Immature natural killer cell (primary cell): ENCODE results near the gene RNU6-1. TPM values are rescaled to one million over a fixed set of nuclear protein-coding genes. Genes with fewer than 3 reads are reported as not detected.

Experiments used
- DNase-seq, 3 donors: peaks; one replicate each; pipeline ENCODE4 v3.0.0; 2022; ENCODE audit warnings: mixed read lengths in 1 of 3
- H3K27ac Mint-ChIP-seq, 6 donors: one replicate each; pipeline ENCODE4 v1.8.0; 2020; ENCODE audit warnings: mixed read lengths in 6 of 6, mild to moderate bottlenecking in 5 of 6, inconsistent platforms in 4 of 6, moderate library complexity in 3 of 6
- H3K27me3 Mint-ChIP-seq, 3 donors: one replicate each; pipeline ENCODE4 v1.8.0; 2020 to 2021; ENCODE audit warnings: low read depth in 3 of 3, mild to moderate bottlenecking in 3 of 3, mixed read lengths in 3 of 3, moderate library complexity in 3 of 3, inconsistent platforms in 1 of 3
- H3K36me3 Mint-ChIP-seq, 3 donors: one replicate each; pipeline ENCODE4 v1.8.0; 2020; ENCODE audit warnings: mixed read lengths in 3 of 3, inconsistent platforms in 2 of 3, mild to moderate bottlenecking in 2 of 3
- H3K4me1 Mint-ChIP-seq, 2 donors: one replicate each; pipeline ENCODE4 v1.8.0; 2020; ENCODE audit warnings: inconsistent platforms in 2 of 2, mild to moderate bottlenecking in 2 of 2, mixed read lengths in 2 of 2, moderate library complexity in 1 of 2
- H3K4me3 Mint-ChIP-seq, 5 donors: one replicate each; pipeline ENCODE4 v1.8.0; 2020; ENCODE audit warnings: mild to moderate bottlenecking in 5 of 5, mixed read lengths in 5 of 5, inconsistent platforms in 3 of 5, moderate library complexity in 3 of 5
- H3K9me3 Mint-ChIP-seq, 6 donors: one replicate each; pipeline ENCODE4 v1.8.0; 2020; ENCODE audit warnings: mild to moderate bottlenecking in 6 of 6, mixed read lengths in 6 of 6, inconsistent platforms in 4 of 6, moderate library complexity in 3 of 6
- polyA plus RNA-seq, 3 donors: library from polyadenylated mRNA; unstranded; fragments of 300-500 nt; fragmentation: Illumina TruSeq; gene quantifications; one replicate each; pipeline ENCODE4 v1.2.3, GENCODE V29; 2021

Gene RNU6-1
- polyA plus RNA-seq, 3 donors from 2014 or later = not detected

GRCh38 chr15:67825881-67826716, 13.7 kb downstream of the RNU6-1 start:
- DNase-seq = no peak
- peak overlapping the region in 1 of 6 donors; percentile 46 for H3K27ac Mint-ChIP-seq
- H3K4me1 Mint-ChIP-seq = peaks cover 12 to 32% of the 10 kb centered on the region in 2 donors
- H3K9me3 Mint-ChIP-seq = peaks cover 0 to 3% (median 0%) of the 10 kb centered on the region in 6 donors
- H3K27me3 Mint-ChIP-seq = peaks cover 32 to 72% (median 49%) of the 10 kb centered on the region in 3 donors
- peak overlapping the region in 2 of 5 donors; percentile 6 to 51 for H3K4me3 Mint-ChIP-seq
- H3K36me3 Mint-ChIP-seq = peaks cover 0 to 7% (median 0%) of the 10 kb centered on the region in 3 donors

GRCh38 chr15:67824976-67825880, 14.6 kb downstream of the RNU6-1 start, which contains the start of gene SKOR1:
TSS of gene SKOR1 (plus strand) at chr15:67825509. CDS start at chr15:67825603, 94 bp downstream.
- H3K4me3 Mint-ChIP-seq = peak within 1 kb of the TSS in 2 of 5 donors; percentile 6 to 86
- H3K27ac Mint-ChIP-seq = peak within 1 kb of the TSS in 1 of 6 donors; percentile 46
- H3K27me3 Mint-ChIP-seq = peaks cover 31 to 72% (median 46%) of the 10 kb centered on the region in 3 donors
- H3K36me3 Mint-ChIP-seq = peaks cover 0 to 7% (median 0%) of the 10 kb centered on the region in 3 donors
- no peak for DNase-seq
- peaks cover 0 to 3% (median 0%) of the 10 kb centered on the region in 6 donors for H3K9me3 Mint-ChIP-seq
- peaks cover 12 to 32% of the 10 kb centered on the region in 2 donors for H3K4me1 Mint-ChIP-seq

- DNase-seq = no peak
- H3K27ac Mint-ChIP-seq = peak overlapping the region in 1 of 6 donors; percentile 2
- H3K4me1 Mint-ChIP-seq = peaks cover 12 to 32% of the 10 kb centered on the region in 2 donors
Observed at GRCh38 chr15:67824197-67824968, 15.5 kb downstream of the RNU6-1 start.

GRCh38 chr15:67823314-67824196, 16.3 kb downstream of the RNU6-1 start:
- DNase-seq = no peak
- peak overlapping the region; percentile 41 to 86 (median 77) for H3K4me3 Mint-ChIP-seq
- H3K9me3 Mint-ChIP-seq = peaks cover 0 to 2% (median 0%) of the 10 kb centered on the region in 6 donors
- peaks cover 12 to 26% of the 10 kb centered on the region in 2 donors for H3K4me1 Mint-ChIP-seq
- H3K36me3 Mint-ChIP-seq = peaks cover 0 to 7% (median 0%) of the 10 kb centered on the region in 3 donors
- peaks cover 33 to 68% (median 44%) of the 10 kb centered on the region in 3 donors for H3K27me3 Mint-ChIP-seq
- peak overlapping the region in 2 of 6 donors; percentile 2 to 55 for H3K27ac Mint-ChIP-seq

More at GRCh38 chr15:67824197-67824968, 15.5 kb downstream of the RNU6-1 start:
- H3K36me3 Mint-ChIP-seq = peaks cover 0 to 7% (median 0%) of the 10 kb centered on the region in 3 donors
- H3K27me3 Mint-ChIP-seq = peaks cover 30 to 71% (median 51%) of the 10 kb centered on the region in 3 donors
- H3K9me3 Mint-ChIP-seq = peaks cover 0 to 3% (median 0%) of the 10 kb centered on the region in 6 donors
- H3K4me3 Mint-ChIP-seq = peak overlapping the region; percentile 38 to 86 (median 77)

GRCh38 chr15:67822537-67823313, 17.1 kb downstream of the RNU6-1 start:
- H3K27ac Mint-ChIP-seq = no peak overlapping the region
- H3K4me1 Mint-ChIP-seq = peaks cover 12 to 23% of the 10 kb centered on the region in 2 donors
- H3K9me3 Mint-ChIP-seq = peaks cover 0 to 4% (median 0%) of the 10 kb centered on the region in 6 donors
- H3K4me3 Mint-ChIP-seq = peak overlapping the region in 3 of 5 donors; percentile 11 to 60 (median 29)
- no peak for DNase-seq
- peaks cover 30 to 69% (median 39%) of the 10 kb centered on the region in 3 donors for H3K27me3 Mint-ChIP-seq
- H3K36me3 Mint-ChIP-seq = peaks cover 0 to 7% (median 0%) of the 10 kb centered on the region in 3 donors

GRCh38 chr15:67821784-67822440, 17.9 kb downstream of the RNU6-1 start:
- Mint-ChIP-seq H3K27ac (peak overlapping the region in 1 of 6 donors; percentile 51), H3K4me1 (peaks cover 12 to 23% of the 10 kb centered on the region in 2 donors), H3K9me3 (peaks cover 0 to 7% (median 0%) of the 10 kb centered on the region in 6 donors), H3K27me3 (peaks cover 30 to 75% (median 39%) of the 10 kb centered on the region in 3 donors), H3K4me3 (peak overlapping the region in 3 of 5 donors; percentile 29 to 65 (median 35)), H3K36me3 (peaks cover 0 to 7% (median 0%) of the 10 kb centered on the region in 3 donors)
- DNase-seq = no peak

- H3K36me3 Mint-ChIP-seq = peaks cover 0 to 7% (median 0%) of the 10 kb centered on the region in 3 donors
- peak overlapping the region in 1 of 6 donors; percentile 51 for H3K27ac Mint-ChIP-seq
- peaks cover 12 to 21% of the 10 kb centered on the region in 2 donors for H3K4me1 Mint-ChIP-seq
- H3K4me3 Mint-ChIP-seq = peak overlapping the region in 3 of 5 donors; percentile 35 to 65 (median 36)
- no peak for DNase-seq
- peaks cover 32 to 70% (median 36%) of the 10 kb centered on the region in 3 donors for H3K27me3 Mint-ChIP-seq
- peaks cover 0 to 7% (median 0%) of the 10 kb centered on the region in 6 donors for H3K9me3 Mint-ChIP-seq
Observed at GRCh38 chr15:67820992-67821783, 18.7 kb downstream of the RNU6-1 start.

- Mint-ChIP-seq H3K36me3 (peaks cover 0 to 7% (median 4%) of the 10 kb centered on the region in 3 donors), H3K4me3 (no peak overlapping the region), H3K4me1 (peaks cover 12 to 18% of the 10 kb centered on the region in 2 donors), H3K9me3 (peaks cover 0 to 5% (median 0%) of the 10 kb centered on the region in 6 donors), H3K27me3 (peaks cover 30 to 61% (median 35%) of the 10 kb centered on the region in 3 donors), H3K27ac (no peak overlapping the region)
- no peak for DNase-seq
Observed at GRCh38 chr15:67820122-67820991, 19.5 kb downstream of the RNU6-1 start.

GRCh38 chr15:67819636-67820035, 20.2 kb downstream of the RNU6-1 start:
- H3K4me1 Mint-ChIP-seq = peaks cover 12 to 18% of the 10 kb centered on the region in 2 donors
- H3K4me3 Mint-ChIP-seq = no peak overlapping the region
- no peak overlapping the region for H3K27ac Mint-ChIP-seq
- peaks cover 0 to 7% (median 4%) of the 10 kb centered on the region in 3 donors for H3K36me3 Mint-ChIP-seq
- peaks cover 0 to 5% (median 0%) of the 10 kb centered on the region in 6 donors for H3K9me3 Mint-ChIP-seq
- no peak for DNase-seq
- H3K27me3 Mint-ChIP-seq = peaks cover 29 to 57% (median 35%) of the 10 kb centered on the region in 3 donors
